GM12875 (cell line): ENCODE data around the gene CDH13.

Experiments used
- H3K4me3 ChIP-seq: one replicate; pipeline ENCODE4 v1.5.1; 2011; ENCODE audit warnings: low read depth, low read length, control low read depth
- TF ChIP-seq, protein P1 (sequence below): IDR thresholded peaks from 2 replicates; pipeline ENCODE4 v1.5.1; 2011; ENCODE audit warnings: low read depth, mild to moderate bottlenecking, control low read depth, inconsistent platforms, low read length, moderate library complexity, borderline replicate concordance; ENCODE audit not compliant: insufficient read depth

CDH13 gene

DNA sequence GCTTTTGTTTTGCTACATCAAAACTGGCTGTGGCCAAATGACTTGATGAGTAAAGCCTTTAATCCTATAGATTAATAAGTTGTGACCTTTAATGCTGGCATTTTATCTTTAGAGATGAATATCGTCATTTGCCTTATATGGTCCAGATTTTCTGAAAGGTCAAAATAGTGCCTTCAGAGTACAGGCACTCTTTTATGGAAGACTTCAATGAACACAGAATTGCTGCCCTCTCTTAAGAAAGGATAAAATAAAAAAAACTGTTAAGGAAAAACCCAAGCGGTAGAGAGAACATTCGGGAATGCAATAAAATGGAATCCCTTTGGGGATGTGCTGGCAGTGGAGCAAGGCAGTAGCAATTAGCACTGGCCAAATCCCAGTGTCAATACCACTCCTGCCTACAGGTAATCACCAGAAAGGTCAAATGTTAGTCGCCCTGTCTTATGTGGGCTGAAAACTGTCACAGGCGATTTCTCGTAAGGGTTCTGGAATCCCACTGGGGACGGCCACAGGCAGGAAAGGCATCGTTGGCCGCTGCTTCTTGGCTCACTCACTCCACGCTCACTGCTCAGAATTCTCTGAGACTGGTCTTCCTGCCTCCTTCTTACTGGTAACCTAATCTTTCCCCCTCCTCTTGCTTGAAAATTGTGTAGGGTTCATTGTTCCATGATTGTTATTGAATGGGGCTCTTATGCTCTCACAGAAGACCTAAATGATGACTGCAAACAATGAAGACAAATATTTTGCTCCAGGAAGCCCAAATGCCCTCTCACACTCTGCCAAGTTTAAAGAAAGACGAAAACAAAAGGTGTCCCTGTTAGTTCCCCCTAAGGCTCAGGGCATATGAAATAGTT is 1135.6 kb downstream of the CDH13 start:
- TF ChIP-seq, protein P1, sequence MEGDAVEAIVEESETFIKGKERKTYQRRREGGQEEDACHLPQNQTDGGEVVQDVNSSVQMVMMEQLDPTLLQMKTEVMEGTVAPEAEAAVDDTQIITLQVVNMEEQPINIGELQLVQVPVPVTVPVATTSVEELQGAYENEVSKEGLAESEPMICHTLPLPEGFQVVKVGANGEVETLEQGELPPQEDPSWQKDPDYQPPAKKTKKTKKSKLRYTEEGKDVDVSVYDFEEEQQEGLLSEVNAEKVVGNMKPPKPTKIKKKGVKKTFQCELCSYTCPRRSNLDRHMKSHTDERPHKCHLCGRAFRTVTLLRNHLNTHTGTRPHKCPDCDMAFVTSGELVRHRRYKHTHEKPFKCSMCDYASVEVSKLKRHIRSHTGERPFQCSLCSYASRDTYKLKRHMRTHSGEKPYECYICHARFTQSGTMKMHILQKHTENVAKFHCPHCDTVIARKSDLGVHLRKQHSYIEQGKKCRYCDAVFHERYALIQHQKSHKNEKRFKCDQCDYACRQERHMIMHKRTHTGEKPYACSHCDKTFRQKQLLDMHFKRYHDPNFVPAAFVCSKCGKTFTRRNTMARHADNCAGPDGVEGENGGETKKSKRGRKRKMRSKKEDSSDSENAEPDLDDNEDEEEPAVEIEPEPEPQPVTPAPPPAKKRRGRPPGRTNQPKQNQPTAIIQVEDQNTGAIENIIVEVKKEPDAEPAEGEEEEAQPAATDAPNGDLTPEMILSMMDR: no peak
- no peak overlapping the region for H3K4me3 ChIP-seq

DNA sequence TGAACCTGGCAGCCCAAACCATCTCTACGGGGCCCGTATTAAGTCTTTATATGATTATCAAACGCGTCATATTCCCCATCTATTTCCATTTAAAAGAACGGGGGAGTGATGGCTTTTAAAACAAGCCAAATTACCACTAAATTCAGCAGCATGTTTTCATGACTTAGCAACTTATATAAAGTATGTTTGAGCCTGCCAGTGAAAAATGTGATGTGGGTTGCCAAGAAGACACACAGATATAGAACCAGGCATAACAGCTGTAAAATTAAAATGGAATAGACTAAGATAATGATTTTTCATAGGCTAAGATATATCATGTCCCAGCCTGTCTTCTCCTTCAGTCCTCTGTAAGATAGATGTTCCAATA is 1136.2 kb downstream of the CDH13 start:
- TF ChIP-seq, protein P1: no peak
- no peak overlapping the region for H3K4me3 ChIP-seq

GRCh38 chr16:83768986-83769385 is 1142.2 kb downstream of the CDH13 start:
- TF ChIP-seq, protein P1: no peak
- H3K4me3 ChIP-seq: no peak overlapping the region

DNA sequence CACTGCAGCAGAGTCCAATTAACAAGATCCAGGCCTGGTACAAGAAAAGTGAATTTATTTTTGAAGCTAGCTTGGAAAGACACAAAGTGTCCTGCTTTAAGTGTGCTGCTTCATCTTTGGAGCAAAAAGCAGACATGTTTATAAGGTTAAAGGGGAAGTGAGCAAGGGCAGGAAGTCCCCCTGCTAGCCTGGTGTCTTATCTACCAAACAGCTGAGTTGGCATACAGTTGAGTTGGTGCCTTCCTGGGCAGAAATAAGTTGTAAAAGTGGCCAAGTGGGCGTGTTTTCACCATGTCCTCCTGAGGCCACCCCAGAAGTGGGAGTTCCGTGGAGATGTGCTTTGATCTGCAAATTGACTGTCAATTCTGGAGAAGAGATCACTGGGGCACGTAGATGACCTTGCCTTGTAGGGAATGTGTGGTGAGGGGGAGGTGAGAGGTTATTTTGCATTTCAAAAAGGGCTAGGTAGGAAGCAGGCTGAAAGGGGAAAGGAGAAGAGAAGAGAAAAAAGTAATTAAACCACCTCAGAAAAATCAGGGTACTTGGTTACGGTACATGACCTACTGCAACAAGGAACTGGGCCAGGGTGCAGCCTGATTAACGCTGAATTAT is 1142.7 kb downstream of the CDH13 start:
- H3K4me3 ChIP-seq: no peak overlapping the region
- TF ChIP-seq, protein P1: no peak

GRCh38 chr16:83771306-83771942 is 1144.7 kb downstream of the CDH13 start:
- TF ChIP-seq, protein P1: no peak
- no peak overlapping the region for H3K4me3 ChIP-seq

GRCh38 chr16:83772806-83773205 is 1146.0 kb downstream of the CDH13 start:
- no peak overlapping the region for H3K4me3 ChIP-seq
- TF ChIP-seq, protein P1: no peak

DNA sequence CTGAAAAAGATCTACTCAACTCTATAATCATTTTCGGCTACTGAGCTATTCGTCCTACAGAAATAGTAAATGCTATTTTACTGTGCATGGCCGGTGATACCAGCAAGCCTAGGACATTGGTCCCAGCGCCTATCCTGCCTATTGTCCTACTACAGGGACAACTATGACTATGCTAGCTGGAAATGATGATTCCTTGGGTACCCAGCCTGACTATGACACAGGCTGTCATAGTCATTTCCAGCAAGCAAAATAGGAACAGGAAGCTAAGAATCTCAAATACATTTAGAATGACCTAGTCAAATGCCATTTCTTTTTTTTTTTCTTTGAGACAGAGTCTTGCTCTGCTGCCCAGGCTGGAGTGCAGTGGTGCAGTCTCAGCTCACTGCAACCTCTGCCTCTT is 1147.3 kb downstream of the CDH13 start:
- TF ChIP-seq, protein P1: no peak
- H3K4me3 ChIP-seq: no peak overlapping the region
